Measurements from ENCODE around the gene AP4B1.

- no peak for TF ChIP-seq AGO2 (optimal IDR thresholded peaks at IDR 0.05; ENCODE audit: low read depth, low read length)
- TF ChIP-seq RBM22 (optimal IDR thresholded peaks at IDR 0.05; ENCODE audit: low read length), result no peak
- TF ChIP-seq JUN (CRISPR knock-in tag; IDR thresholded peaks at IDR 0.05), result no peak
- no peak for TF ChIP-seq HMGXB4 (CRISPR knock-in tag; IDR thresholded peaks at IDR 0.05; ENCODE audit: borderline replicate concordance in 1 of 2, low read depth in 1 of 2)
- TF ChIP-seq ZNF30 (CRISPR knock-in tag; IDR thresholded peaks at IDR 0.05), result no peak
- no peak for TF ChIP-seq SMC3 (IDR thresholded peaks at IDR 0.05; ENCODE audit: low read length)
- TF ChIP-seq THAP7 (CRISPR knock-in tag; IDR thresholded peaks at IDR 0.05), result no peak
- no peak for TF ChIP-seq CTCF (CRISPR knock-in tag; IDR thresholded peaks at IDR 0.05)
These were observed 30.6 kb upstream of the AP4B1 start for GRCh38 chr1:113935176-113935575.

All from HepG2 (cell line).